Calu3 (cell line): ENCODE data around the gene RORB. TPM values are rescaled to one million over a fixed set of nuclear protein-coding genes. Genes with fewer than 3 reads are reported as not detected.

Experiments
- BruUV-seq: library from RNA; stranded (reverse); fragments of 400-500 nt; replicated peaks from 2 replicates; lab custom pipeline; 2021; lab: Mats Ljungman, UMichigan
- CTCF ChIA-PET: fragments of 300-600 bp; sonication (Branson Sonifier 250); formaldehyde crosslinking; loops from one replicate; lab custom pipeline; 2022; ENCODE audit warnings: antibody characterized with exemption; lab: Charles Lee
- DNase-seq: peaks from one replicate; pipeline ENCODE4 v3.0.0; 2022
- H3K27ac Mint-ChIP-seq: one replicate; pipeline ENCODE4 v1.8.0; 2022; ENCODE audit warnings: mixed read lengths; ENCODE audit not compliant: unreplicated experiment
- H3K27me3 Mint-ChIP-seq: one replicate; pipeline ENCODE4 v1.8.0; 2022; ENCODE audit warnings: mixed read lengths; ENCODE audit not compliant: unreplicated experiment
- H3K36me3 Mint-ChIP-seq: one replicate; pipeline ENCODE4 v1.8.0; 2022; ENCODE audit warnings: mild to moderate bottlenecking, moderate library complexity, mixed read lengths; ENCODE audit not compliant: insufficient read depth, unreplicated experiment
- H3K4me1 Mint-ChIP-seq: one replicate; pipeline ENCODE4 v1.8.0; 2022; ENCODE audit warnings: mild to moderate bottlenecking, low read depth, mixed read lengths; ENCODE audit not compliant: unreplicated experiment
- H3K4me3 Mint-ChIP-seq: one replicate; pipeline ENCODE4 v1.8.0; 2022; ENCODE audit warnings: mild to moderate bottlenecking, low read depth, moderate library complexity, mixed read lengths; ENCODE audit not compliant: unreplicated experiment
- H3K9me3 Mint-ChIP-seq: one replicate; pipeline ENCODE4 v1.8.0; 2022; ENCODE audit warnings: low read depth, mixed read lengths; ENCODE audit not compliant: unreplicated experiment
- intact Hi-C: fragments of 100-400 bp; cut with micrococcal nuclease; formaldehyde crosslinking; loops from one replicate; pipeline ENCODE4 v1.10.0; 2022; ENCODE audit not compliant: unreplicated experiment
- total RNA-seq: library from RNA; stranded (reverse); gene quantifications from 2 replicates; pipeline ENCODE4 v1.2.3, GENCODE V29; 2022
- TF ChIP-seq, protein P1 (sequence below): fragments of 200-600 bp; IDR thresholded peaks from one replicate; pipeline ENCODE4 v1.8.0; 2022; ENCODE audit warnings: antibody characterized with exemption; ENCODE audit not compliant: unreplicated experiment

RORB gene
- total RNA-seq, 1 experiment from 2014 or later: not detected

GRCh38 chr9:74735761-74736160, 238.6 kb downstream of the RORB start:
- intact Hi-C loops: no loop called here
- Mint-ChIP-seq H3K27me3 (peaks cover 11% of the 10 kb centered on the region), H3K4me3 (no peak overlapping the region), H3K27ac (no peak overlapping the region), H3K36me3 (no peaks in the 10 kb centered on the region), H3K4me1 (no peaks in the 10 kb centered on the region), H3K9me3 (no peaks in the 10 kb centered on the region)
- CTCF ChIA-PET: no interaction called here
- no TSS peak for BruUV-seq
- DNase-seq: no peak
- TF ChIP-seq, protein P1, sequence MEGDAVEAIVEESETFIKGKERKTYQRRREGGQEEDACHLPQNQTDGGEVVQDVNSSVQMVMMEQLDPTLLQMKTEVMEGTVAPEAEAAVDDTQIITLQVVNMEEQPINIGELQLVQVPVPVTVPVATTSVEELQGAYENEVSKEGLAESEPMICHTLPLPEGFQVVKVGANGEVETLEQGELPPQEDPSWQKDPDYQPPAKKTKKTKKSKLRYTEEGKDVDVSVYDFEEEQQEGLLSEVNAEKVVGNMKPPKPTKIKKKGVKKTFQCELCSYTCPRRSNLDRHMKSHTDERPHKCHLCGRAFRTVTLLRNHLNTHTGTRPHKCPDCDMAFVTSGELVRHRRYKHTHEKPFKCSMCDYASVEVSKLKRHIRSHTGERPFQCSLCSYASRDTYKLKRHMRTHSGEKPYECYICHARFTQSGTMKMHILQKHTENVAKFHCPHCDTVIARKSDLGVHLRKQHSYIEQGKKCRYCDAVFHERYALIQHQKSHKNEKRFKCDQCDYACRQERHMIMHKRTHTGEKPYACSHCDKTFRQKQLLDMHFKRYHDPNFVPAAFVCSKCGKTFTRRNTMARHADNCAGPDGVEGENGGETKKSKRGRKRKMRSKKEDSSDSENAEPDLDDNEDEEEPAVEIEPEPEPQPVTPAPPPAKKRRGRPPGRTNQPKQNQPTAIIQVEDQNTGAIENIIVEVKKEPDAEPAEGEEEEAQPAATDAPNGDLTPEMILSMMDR: no peak

DNA sequence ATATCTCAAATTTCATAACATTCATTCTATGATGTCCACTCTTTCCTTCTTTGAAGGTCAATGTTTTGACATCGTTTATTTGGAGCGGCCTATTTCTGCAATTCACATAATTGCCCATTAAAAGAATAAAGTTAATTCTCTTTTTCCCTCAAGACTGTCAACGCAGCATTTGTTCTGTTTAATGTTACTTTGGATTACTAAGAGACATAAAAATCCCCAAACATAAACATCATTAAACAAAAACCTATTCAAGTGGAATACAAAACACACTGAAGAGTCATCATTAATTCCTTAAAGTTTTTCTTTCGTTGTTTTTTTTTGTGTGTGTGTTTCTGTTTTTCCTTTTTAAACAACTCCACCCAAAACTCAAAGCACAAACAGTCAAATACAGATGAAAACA, 239.5 kb downstream of the RORB start:
- Mint-ChIP-seq H3K36me3 (no peaks in the 10 kb centered on the region), H3K4me1 (no peaks in the 10 kb centered on the region), H3K27me3 (peaks cover 11% of the 10 kb centered on the region), H3K27ac (no peak overlapping the region), H3K9me3 (no peaks in the 10 kb centered on the region), H3K4me3 (no peak overlapping the region)
- TF ChIP-seq, protein P1: no peak
- CTCF ChIA-PET: no interaction called here
- no TSS peak for BruUV-seq
- no peak for DNase-seq
- intact Hi-C loops: no loop called here

GRCh38 chr9:74742191-74742790, 245.2 kb downstream of the RORB start:
- BruUV-seq: no TSS peak
- no peaks in the 10 kb centered on the region for H3K9me3 Mint-ChIP-seq
- intact Hi-C loops: loop anchor here (2.0 kb wide), 2 partner anchors 79 to 163 kb away; no protein-coding TSS in a partner anchor
- peaks cover 51% of the 10 kb centered on the region for H3K27me3 Mint-ChIP-seq
- no peak for DNase-seq
- H3K36me3 Mint-ChIP-seq: no peaks in the 10 kb centered on the region
- no peak overlapping the region for H3K4me3 Mint-ChIP-seq
- no peaks in the 10 kb centered on the region for H3K4me1 Mint-ChIP-seq
- CTCF ChIA-PET: no interaction called here
- no peak overlapping the region for H3K27ac Mint-ChIP-seq
- TF ChIP-seq, protein P1: no peak
